GM12801 (cell line): ENCODE data around the gene ELMO1.

Experiments
- CTCF ChIP-seq: IDR thresholded peaks from one replicate; pipeline ENCODE4 v1.5.1; 2011; ENCODE audit warnings: control low read depth; ENCODE audit not compliant: insufficient read length; ENCODE audit errors: extremely low read depth

ELMO1 gene

GRCh38 chr7:37462138-37462537 lies 13.5 kb upstream of the ELMO1 start:
- TF ChIP-seq CTCF: no peak

GRCh38 chr7:37455081-37455480 lies 6.4 kb upstream of the ELMO1 start:
- no peak for TF ChIP-seq CTCF

GRCh38 chr7:37452346-37452745 lies 3.7 kb upstream of the ELMO1 start:
- no peak for TF ChIP-seq CTCF

GRCh38 chr7:37450035-37450434 lies 1.4 kb upstream of the ELMO1 start:
- TF ChIP-seq CTCF: no peak

- no peak for TF ChIP-seq CTCF
These were observed 957 bp upstream of the ELMO1 start for GRCh38 chr7:37449621-37450020.

GRCh38 chr7:37448011-37448635 lies 541 bp downstream of the ELMO1 start:
- no peak for TF ChIP-seq CTCF

- TF ChIP-seq CTCF: no peak
These were observed 2.3 kb downstream of the ELMO1 start for GRCh38 chr7:37446371-37446770.
